HG02870 (cell line): ENCODE results near the gene CELA1.
A peak's percentile ranks its signal among the peaks of the same experiment; 100 is the strongest.

ENCODE experiments used
- ATAC-seq: cut with Tn5 transposase; IDR thresholded peaks from one replicate; pipeline ENCODE4 v1.9.1; 2021; ENCODE audit warnings: mild to moderate bottlenecking, moderate library complexity; ENCODE audit not compliant: unreplicated experiment

CELA1 gene

GRCh38 chr12:51377099-51377984 lies 30.9 kb upstream of the CELA1 start:
- ATAC-seq: no peak

DNA sequence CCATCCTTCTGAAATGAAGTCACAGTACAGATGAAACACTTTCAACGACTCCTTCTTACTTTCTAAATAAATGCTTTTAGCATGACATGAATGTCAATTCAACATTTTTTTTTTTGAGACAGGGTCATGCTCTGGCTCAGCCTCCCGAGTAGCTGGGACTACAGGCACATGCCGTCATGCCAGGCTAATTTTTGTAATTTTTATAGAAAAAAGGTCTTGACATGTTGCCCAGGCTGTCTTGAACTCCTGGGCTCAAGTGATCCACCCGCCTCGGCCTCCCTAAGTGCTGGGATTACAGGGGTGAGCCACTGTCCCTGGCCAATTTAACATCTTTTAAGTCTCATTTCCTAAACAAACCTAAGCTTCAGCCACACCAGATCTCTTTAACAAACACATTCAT lies 28.4 kb upstream of the CELA1 start:
- no peak for ATAC-seq

- no peak for ATAC-seq
These were observed 27.9 kb upstream of the CELA1 start for GRCh38 chr12:51374361-51374760.

DNA sequence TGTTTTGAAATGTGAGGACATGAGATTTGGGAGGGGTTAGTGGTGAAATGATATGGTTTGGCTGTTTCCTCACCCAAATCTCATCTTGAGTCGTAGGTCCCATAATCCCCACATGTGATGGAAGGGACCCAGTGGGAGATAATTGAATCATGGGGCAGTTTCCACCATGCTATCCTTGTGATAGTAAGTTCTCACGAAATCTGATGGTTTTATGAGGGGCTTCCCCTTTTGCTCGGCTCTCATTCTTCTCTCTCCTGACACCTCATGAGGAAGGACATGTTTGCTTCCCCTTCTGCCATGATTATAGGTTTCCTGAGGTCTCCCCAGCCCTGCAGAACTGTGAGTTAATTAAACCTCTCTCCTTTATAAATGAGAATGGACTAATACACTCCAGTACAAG lies 26.7 kb upstream of the CELA1 start:
- no peak for ATAC-seq

DNA sequence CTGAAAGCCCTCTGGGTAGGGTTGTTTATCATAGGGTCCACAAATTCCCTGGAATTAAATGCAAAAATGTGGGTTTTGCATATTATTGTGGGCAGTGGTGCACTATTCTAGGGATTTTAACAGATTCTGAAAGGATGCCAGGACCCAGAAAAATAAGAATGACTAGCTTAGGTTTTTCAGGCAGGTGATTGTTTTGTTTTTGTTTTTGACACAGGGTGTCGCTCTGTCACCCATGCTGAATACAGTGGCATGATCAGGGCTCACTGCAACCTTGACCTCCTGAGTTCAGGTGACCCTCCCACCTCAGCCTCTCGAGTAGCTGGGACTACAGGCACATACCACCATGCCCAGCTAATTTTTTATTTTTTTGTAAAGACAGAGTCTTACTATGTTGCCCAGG lies 25.5 kb upstream of the CELA1 start:
- ATAC-seq: no peak

- no peak for ATAC-seq
These were observed 24.9 kb upstream of the CELA1 start for GRCh38 chr12:51371295-51371953.

GRCh38 chr12:51370667-51371066 lies 24.2 kb upstream of the CELA1 start:
- ATAC-seq: no peak

DNA sequence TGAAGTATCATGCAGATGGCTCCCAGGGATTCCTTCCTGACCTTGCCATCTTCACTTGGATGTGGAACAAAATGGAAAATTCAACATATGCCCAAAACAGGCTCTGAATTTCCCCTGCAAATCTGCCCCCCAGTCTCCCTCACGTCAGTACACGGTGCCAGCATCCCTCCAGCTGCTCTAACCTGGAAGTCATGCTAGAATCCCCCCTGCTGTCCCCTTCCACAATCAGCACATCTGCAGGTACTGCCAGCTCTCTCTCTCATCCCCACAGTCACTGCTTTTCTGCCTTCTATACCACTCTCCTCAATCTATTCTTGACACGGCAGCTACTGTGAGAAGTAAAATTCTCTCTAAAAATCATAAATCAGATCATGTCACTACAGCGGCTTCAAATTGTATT lies 23.1 kb upstream of the CELA1 start:
- ATAC-seq: no peak

- peak; percentile 98 for ATAC-seq
These were observed 22.4 kb upstream of the CELA1 start for GRCh38 chr12:51368640-51369517.

- no peak for ATAC-seq
These were observed 18.8 kb upstream of the CELA1 start for GRCh38 chr12:51365276-51365675.

DNA sequence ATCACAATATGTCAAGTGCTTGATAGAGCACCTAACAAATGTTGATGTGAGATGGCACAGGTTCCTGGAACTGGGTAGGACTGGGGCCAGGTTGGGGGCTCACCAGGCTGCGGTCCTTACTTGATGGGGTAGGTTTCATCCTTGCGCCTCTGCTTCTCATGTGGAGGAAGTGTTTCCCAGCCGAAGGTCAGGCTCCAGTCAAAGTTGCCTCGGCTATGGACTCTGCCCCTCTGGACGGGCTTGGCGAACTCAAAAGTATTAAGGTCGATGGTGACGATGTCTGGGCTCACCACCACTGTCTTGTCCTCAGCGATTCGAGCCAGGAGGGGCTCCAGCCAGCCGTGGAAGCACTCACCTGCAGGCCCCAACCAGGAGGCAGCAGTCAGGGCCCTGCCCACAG lies 17.5 kb upstream of the CELA1 start:
- no peak for ATAC-seq

- no peak for ATAC-seq
These were observed 16.4 kb upstream of the CELA1 start for GRCh38 chr12:51362747-51363342.

DNA sequence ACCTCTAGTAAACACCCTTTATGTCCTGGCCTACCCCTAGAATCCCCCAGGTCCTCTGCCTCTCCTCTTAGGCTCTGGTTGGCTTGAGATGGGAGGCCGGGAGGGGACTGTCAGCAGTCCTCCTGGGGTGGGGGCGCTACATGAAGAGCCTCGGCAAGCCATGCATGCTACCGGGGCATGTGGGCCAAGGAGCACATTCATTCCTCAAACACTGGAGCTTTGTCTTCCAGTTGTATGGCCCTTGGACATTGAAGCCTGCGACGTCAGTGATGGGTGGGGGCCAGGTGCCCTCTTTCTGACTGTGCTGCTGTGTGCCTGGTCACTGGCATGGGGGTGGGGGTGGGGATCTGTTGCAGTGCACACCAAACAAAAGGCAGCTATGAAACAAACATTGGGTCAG lies 15.8 kb upstream of the CELA1 start:
- no peak for ATAC-seq

DNA sequence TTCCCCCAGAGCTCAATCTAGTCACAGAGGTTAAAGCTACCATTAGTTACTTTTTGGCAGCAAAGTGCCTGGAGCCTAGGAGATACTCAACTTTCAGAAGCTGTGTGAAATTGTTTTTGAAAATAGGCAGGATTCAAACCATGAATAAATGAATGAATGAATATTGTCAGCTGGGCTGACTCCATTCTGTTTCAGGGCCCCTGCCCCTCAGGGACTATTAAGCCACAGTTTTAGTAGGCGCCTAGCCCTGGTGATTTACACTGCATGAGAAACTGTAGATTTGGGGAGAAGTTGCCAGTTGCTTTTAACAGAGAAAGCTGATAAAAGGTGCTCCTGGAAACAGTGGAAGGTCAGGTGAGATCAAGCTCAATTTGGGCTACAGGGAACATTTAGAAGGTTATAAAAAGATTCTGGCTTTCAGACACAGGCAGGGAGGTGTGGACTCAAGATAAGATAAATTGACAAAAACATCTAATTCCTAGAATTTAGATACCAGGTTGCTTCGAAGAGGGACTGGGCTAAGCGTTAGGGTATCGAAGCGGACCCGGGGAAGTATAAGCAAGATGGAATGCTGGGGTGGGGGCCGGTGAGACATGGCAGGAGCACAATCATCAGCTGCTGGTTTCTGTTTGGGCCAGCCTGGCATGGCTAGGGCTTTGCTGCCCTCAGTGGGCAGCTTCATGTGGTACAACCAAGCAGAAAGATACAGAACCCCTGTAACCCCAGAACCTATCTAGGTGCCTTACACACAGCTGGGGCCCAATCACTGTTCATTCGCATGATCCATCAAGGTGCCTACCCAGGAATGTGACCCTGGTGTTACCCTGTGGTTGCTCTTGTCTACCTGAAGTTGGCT lies 14.9 kb upstream of the CELA1 start:
- ATAC-seq: no peak

- ATAC-seq: no peak
These were observed 13.8 kb upstream of the CELA1 start for GRCh38 chr12:51360315-51360714.

DNA sequence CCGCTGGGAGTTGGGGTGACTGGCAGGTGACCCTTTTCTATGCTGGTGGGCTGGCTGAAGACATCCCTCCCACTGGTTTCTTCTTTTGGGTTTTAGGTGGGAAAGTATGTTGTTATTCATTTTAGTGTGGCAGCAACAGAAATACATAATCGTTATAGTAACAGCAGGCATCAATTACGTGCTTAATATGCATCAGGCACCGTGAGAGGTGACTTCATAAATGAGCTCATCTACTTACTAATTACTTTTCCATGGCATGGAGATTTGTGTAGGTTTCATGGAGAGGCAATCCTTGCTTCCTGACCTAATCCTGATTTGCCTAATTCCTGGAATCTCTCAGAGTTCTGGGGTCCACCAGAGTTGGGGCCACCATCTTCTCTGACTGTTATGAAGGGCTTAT lies 13.4 kb upstream of the CELA1 start:
- ATAC-seq: no peak

- ATAC-seq: no peak
These were observed 12.0 kb upstream of the CELA1 start for GRCh38 chr12:51358496-51358895.

DNA sequence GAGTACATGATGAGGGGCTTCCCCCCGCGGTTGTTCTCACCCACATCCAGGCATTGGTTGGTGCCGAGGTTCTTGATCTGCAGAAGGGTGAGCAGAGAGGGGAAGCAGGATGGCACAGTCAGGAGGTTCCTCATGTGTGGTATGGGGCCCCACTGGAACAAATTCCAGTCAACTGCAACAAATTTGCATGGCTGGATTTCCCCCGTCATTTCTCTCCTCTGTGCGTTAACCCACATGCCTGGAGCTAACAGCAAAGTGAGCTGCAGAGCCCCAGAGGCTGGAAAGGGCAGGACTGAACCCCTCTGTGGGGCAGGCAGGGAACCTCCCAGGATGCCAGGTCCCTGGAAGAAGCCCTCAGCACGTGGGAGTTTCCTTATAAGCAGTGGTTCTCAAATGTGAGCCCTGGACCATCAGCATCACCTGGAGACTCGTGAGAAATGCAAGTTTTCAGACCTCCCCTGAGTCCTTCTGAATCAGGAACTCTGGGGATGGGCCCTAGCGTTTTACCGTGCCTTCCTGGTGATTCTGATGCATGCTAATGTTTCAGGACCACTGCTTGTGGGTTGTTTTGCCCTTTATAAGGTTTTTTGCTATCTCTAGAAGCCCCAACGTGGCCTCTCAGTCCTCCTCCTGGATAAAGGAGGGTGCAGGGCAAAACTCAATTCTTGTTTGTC lies 11.0 kb upstream of the CELA1 start:
- no peak for ATAC-seq

DNA sequence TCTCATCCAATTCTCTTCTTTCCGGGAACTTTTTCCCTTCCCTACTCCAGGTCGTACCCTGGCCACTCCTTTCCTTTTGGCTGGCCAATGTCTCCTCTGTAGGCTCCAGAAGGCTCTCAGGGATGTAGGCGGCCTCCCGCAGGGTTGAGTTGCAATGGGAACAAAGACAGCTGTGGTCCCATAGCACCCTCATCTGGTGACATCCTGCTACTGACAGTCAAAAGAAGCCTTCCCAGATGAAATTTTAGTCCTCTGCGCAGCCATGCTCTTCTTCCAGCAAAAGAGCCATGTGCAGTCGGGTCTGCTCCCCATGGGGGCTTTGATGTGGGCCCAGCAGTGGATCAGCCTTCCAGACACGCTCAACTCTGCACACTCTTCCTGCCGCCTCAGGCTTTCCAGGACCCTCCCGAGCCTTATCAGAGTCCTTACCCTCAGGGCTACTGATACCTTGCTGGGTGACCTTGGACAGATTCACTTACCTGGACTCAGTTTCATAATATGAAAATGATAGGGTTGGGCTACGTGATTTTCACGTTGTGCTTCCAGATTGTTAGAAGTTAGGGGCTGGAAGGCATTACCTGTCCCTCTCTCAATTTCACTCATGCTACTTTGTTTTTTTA lies 5.5 kb upstream of the CELA1 start:
- ATAC-seq: no peak
